ENCODE data around the gene MTMR3.

The MTMR3 gene

DNA sequence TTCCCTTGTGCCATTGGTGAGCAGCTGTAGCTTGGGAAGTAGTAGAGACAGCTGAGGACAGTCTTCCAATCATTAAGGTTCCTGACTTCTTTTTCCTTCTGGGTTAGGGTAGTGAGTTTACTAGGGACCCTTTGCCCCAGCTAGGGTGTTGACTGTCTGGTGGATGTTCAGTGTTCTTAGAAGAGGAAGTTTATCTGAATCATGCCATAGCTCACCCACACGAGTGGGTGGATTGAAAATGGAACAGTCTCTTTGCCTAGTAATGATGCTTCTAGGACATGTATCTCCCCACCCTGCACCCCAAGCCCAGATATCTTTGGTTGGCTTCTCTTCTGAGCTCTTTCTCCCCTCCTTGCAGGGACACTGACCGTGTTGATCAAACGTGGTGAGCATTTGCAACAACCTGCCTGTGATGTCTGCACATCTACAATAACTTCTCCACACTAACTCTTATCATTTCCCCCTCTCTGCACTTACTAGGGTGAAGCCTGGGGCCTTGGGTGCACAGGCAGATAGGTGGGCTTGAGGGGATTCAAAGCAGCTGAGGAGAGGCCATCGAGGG lies 140.2 kb downstream of the MTMR3 start:
- peak in 1 of 3 donors; percentile 8 for DNase-seq (ENCODE audit: low read depth in 2 of 3, low spot score in 1 of 3)

DNA sequence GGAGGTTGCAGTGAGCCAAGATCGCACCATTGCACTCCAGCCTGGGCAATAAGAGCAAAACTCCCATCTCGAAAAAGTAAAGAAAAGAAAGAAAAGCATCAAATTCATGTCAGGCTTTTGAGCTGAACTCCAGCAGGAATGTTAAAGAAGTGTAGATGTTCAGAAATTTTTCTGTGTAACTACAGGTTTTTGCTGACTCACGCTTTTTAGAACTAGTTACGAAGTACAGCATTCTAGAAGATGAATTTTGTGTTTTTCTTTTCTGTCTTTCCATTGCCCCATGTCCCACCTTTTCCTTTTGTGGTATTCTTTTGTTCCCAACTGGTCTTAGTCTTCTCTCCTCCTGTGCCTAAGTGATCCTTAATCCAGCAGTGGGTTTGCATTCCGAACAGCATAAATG lies 141.3 kb downstream of the MTMR3 start:
- DNase-seq (ENCODE audit: low read depth in 2 of 3, low spot score in 1 of 3): no peak

DNA sequence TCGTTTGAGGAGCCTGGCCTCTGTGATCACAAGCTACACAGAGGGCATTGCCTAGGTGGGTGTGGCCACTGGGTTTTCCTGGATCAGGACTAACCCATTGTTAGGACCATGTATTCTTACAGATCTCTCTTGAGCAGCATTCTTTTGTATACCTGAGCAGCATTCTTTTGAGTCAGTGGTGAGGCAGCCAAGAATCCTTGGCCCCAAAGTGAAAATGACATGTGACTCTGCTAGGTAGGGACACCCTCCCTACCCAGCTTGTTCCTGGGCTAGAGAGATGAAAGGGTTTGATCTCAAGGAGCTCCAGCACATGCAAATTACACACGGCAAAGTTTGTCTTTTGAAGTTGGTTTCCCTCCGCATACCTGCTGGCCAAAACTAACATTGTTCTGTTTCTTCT lies 142.2 kb downstream of the MTMR3 start:
- DNase-seq (ENCODE audit: low read depth in 2 of 3, low spot score in 1 of 3): no peak

DNA sequence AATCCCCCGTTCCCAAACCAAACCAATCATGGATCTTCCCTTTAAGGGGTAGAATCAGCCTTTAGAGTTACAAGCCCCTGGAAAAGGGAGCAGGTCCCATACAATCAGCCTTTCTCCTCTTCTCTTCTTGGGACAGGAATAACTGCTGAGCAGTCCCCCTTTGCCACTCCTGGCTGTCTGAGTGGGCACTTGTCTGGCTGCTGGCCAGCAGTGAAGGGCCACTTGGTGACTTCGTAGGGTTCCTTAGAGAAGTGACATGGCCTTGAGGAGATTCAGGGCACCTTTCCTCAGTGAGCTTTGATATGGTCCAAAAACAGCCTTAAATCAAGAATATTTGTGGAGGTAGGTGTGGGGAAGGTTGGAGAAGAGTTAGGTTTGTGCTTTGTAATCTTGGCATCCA lies 143.8 kb downstream of the MTMR3 start:
- no peak for DNase-seq (ENCODE audit: low read depth in 2 of 3, low spot score in 1 of 3)

DNA sequence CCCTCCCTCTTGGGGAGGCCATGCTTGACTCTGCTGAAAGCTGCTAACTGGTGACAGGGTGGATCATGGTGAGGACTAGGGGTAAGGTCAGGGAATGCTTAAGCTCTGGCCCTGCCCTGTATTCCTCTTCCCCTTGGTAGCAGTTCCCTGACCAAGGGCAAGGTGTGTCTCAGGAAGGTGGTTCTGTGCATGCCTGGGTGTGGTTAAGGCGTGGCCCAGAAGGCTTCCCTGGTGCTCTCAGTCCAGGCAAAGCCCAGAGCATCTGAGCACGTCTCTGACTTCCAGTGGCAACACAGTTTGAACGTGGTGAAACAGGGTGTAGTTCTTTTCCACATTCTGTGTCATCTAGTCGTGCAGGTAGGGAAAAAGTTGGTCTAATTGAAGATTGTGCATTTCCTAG lies 144.2 kb downstream of the MTMR3 start:
- DNase-seq (ENCODE audit: low read depth in 2 of 3, low spot score in 1 of 3): no peak

DNA sequence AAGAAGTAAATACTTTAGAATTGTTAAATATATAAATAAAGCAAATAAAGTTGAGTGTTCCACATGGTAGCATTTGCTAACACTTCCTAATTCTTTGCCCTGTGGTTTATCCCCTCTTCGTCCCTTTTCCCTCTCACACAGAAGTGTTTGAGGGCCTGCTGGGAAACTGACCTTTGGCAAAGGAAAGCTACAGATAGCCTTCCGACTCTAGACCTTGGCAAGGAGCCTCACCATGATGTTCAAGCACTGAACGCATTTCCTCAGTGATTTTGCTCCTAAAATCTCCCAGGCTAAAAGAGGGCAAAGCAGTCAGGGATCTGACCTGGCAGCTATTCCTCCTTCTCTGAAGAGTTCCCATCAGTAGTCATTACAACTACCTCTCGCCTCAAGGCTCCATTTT lies 144.8 kb downstream of the MTMR3 start:
- no peak for DNase-seq (ENCODE audit: low read depth in 2 of 3, low spot score in 1 of 3)

DNA sequence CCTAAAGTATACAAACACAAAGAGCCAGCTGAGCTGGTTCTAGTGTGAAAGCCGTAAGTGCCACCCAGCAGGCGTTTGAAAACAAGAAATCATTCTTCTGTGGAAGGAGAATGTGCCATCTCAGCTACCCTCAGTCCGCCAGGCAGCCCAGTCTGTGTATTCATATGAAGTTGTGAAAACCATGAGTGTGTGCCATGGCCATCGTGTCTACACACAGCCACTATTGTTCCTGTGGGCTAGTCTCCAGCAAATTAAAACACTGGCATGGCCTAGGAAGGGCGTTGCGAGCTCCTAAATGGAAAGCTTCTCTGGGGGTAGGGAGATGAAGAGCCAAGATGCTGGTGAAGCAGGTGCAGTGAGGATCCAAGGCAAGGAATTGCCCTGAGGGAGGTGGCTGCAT lies 145.8 kb downstream of the MTMR3 start:
- DNase-seq (ENCODE audit: low read depth in 2 of 3, low spot score in 1 of 3): no peak

DNA sequence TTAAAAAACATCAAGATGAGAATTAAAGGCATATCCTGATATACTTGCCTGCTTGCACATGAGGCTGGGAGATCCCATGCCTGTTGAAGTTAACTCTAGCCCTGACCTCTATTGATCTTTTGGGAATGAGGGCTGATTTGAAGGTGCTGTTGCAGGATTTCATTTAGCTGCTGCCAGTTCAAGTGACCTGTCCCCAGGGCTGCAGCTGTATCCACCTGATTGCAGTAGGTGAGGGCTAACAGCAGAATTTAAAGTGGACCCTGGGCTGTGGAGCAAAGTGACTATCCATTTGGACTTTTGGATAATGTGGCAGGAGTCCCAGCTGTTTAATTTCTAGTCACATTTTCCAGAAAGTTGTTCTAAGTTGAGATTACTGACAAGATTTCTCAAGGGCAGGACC lies 146.5 kb downstream of the MTMR3 start:
- DNase-seq (ENCODE audit: low read depth in 2 of 3, low spot score in 1 of 3): no peak

DNA sequence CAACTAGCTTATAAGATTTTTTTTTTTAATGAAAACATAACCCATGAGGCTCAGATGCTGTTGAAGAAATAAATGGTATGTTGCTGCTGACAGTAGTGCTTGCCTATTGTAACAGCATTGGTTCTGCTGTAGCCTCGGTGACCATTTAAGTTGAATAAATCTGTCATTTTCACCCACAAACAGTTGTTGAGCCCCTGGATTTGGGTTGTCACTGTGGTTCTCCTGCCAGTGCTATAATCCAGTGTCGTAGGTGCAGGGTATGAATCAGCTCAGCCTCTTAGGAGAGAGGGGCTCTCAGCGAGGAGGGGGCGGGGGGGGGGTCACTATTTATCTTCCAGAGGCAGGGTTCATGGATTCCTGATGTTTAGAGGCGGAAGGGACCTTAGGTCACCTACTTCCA lies 147.4 kb downstream of the MTMR3 start:
- DNase-seq (ENCODE audit: low read depth in 2 of 3, low spot score in 1 of 3): no peak

DNA sequence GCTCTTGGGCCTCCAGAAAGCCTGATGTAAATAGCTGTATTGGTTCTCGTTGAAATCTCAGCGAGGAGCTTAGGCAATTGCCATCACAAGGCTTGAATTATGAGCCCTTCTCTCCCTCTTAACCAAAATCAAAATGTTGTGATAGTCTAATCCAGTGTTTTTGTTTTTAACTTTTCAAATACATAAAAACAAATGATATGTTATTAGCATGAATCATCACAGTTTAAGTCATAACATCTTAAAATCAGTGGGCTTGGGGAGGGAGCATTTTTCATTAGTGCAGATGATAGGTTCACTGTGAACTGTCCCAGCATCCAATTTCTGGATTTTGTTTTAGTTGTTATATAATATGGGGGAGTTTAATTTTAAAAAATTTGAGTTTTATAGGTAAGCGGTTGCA lies 148.4 kb downstream of the MTMR3 start:
- DNase-seq (ENCODE audit: low read depth in 2 of 3, low spot score in 1 of 3): no peak

DNA sequence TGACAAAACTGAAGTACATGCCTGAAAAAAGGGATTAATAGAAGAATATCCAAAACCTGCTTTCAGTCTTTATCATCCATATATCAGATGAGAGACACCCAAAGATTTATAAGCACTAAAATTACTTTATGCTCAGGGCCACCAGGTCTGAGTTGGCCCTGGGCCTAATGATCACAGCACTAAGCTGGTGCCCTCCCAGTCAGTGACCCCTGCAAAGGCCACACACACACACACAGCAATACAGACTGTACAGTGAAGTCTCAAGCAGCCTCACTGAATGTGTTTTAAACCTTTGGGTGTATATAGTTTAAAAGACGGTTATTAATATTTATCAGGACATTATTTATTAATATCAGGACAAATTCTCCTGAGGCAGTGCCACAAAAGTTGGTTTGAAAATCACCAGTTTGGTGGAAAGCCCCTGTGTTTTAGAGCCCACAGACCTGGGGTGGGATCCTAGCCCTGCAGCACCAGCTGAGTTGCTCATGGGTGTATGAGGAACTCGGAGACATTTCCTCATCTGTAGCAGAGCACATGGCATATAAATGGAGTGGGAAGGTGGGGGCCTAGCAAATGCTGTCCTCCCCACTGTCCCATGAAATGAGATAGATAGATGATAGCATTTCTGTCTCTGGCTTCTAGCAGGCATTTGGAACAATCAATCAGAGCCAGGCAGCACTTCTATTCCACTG lies 148.9 kb downstream of the MTMR3 start:
- no peak for DNase-seq (ENCODE audit: low read depth in 2 of 3, low spot score in 1 of 3)

DNA sequence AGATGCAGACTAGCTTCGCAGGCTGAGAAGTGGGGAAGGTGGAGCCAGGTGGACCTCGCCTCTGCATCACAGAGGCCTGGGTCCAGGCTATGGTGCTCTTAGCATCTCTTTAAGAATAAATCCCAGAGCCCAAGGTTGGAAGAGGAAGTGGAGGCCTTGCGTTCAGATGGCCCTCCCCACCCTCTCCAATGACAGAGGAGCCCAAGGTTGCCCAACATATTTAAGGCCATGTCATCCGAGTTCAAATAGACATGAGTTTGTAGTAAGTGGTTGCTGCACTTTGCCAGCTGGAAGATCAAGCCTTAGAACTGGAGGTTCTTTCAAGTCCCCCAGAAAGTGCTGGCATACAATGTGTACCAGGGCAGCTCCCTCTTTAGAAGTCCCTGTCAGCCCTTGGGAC lies 150.2 kb downstream of the MTMR3 start:
- DNase-seq (ENCODE audit: low read depth in 2 of 3, low spot score in 1 of 3): no peak

DNA sequence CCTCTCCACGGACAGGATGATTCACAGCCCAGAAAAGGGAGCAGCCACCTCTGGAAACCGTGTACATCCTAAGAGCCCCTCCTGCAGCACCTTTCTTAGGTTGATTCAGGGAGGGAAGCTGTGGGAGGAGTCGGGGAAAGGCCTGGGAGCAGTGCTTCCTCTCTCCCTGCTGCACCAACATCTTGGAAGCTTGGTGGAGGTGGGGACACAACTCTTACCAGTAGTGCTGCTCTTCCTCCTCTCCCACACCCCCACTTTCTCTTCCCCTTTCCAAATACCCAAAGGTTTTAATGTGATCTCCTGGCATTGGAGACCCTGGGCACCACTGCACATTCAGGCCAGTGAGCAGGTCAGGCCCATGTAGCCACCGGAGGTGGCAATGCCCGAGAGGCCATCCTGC lies 150.9 kb downstream of the MTMR3 start:
- no peak for DNase-seq (ENCODE audit: low read depth in 2 of 3, low spot score in 1 of 3)

DNA sequence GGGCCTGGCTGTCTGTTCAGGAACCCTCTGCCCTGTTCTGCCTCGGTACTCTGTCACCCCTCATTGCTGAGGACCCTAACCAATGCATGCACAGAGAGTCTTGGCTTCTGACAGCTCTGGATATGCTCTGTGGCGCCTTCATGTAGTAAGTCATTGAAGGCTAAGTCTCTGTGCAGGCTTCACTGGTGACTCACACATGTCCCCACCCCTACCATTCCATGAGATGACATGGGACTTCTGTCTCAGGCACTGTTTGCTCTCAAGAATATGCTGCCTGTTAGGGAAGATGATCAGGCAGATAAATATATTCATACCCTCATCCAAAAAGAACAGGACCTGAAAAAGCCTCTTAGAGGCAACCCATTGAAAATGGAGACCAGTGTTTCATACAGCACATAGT lies 153.7 kb downstream of the MTMR3 start:
- DNase-seq (ENCODE audit: low read depth in 2 of 3, low spot score in 1 of 3): no peak

DNA sequence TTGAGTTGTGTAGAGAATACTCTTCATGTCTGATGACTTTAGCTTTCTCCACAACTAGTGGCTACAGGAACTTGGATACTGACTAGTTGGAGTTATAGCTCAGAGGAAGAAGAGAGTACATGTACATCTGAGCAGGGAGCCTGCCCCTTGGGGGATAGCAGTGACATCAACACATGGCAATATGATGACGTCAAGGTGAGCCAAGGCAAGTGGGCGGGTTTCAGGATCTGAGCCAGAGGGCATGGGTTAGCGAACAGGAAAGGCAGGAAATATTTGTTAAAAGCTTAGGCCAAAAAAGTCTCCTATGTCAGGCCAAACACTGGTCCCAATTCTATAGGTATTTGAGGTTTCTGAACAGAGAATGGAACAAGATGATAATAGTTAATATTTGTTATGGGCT lies 155.2 kb downstream of the MTMR3 start:
- DNase-seq (ENCODE audit: low read depth in 2 of 3, low spot score in 1 of 3): no peak

DNA sequence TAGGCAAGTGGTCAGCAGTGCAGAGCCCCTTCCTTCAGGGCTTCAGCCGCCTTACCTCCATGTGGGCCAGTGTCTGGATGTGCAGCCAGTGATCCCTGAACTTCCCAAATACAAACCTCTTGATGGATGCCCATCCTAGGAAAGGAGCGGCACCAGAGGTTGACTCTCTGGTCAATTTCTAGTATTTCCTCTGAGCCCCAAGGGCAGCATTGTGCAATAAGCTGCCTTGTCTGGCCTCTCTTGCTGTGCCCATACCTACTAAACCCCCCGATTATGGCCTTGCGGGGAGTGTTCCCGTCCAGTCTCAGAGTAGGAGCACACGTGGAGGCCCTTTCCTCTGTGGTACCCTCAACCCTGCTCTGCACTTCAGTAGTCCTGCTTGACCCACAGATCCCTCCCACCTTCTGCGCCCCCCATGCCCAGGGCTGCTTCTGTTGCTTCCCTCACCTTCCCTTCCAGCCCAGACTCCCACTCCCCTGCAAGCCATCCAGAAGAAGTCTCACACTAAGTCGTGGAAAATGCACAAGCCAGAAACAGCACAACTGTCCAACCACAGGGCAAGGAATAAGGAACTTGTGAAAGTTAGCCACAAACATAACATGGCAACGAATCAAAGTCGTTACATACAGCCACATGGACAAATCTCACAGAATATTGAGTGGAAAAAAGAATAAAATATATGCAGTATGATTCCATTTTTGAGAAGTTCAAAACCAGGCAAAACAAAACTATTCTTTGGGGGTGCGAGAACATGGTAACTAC lies 157.7 kb downstream of the MTMR3 start:
- no peak for DNase-seq (ENCODE audit: low read depth in 2 of 3, low spot score in 1 of 3)

DNA sequence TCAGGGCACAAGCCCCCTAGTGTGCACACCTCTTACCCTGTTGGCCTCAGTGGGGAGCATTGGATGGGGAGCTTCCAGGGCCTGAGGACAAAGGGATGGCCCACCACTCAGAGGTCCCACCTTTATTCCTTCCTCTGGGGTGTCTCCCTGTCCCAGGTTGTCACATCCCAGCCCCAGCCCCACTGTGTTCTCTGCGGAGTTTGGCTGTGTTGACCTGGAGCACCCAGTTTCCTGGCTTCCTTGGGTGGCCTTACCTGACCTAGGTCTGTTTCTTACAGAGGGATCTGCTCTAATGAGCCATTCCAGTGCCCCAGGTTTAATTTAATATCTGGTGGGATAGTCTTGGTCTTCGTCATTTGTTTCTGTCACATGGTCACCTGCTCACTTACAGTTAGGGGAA lies 158.5 kb downstream of the MTMR3 start:
- no peak for DNase-seq (ENCODE audit: low read depth in 2 of 3, low spot score in 1 of 3)

DNA sequence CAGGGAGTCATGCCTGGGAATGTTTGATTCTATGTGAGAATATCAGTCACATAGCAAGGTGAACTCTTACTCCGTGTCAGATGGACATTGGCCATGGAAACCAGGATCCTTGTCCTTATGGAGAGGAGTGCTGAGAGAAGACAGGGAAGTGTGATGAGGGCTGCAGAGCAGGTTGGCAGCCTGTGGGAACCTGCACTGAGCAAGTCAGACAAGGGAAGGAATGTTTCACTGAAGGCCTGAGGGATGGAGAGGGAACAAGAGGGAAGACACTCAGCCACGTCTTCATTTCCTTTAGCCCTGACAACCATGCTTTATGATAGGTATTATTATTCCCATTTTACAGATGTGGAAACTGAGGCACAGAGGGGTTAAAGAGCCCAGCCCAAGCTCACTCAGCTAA lies 158.9 kb downstream of the MTMR3 start:
- DNase-seq (ENCODE audit: low read depth in 2 of 3, low spot score in 1 of 3): no peak

DNA sequence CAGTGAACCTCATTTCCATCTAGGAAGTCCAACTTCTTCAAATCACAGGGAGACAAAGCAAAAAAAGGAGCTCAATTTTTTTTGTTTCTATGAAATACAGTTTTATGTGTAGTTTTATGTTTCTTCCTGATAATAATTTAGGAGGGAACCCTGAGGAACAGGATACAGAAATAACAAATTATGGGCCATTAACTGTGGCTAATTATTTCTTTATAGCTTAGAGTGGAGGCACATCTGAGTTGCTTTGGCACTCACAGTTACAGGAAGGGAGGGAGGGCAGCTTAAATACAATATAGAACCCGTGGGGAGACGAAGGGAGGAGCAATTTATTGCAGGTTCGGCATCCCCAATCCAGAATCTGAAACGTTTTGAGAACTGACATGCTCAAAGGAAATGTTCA lies 160.2 kb downstream of the MTMR3 start:
- DNase-seq (ENCODE audit: low read depth in 2 of 3, low spot score in 1 of 3): no peak

DNA sequence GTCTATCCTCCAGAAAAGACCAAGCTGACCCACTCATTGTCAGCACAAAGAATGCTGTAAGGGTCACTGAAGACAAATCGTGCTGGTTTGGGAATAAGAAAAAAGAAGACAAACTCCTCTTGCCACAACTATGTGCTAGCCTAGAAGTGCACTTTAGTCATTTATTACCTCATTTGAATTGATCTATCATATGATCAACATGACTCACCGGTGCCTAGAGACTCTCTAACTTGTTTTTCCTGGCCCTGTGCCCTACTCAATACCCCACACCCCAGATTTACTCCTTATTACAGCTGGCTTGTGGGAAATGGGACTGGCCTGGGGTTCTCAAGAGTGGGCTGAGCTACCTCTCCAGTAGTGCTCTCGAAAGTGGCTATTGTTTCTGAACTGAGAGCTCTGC lies 161.4 kb downstream of the MTMR3 start:
- no peak for DNase-seq (ENCODE audit: low read depth in 2 of 3, low spot score in 1 of 3)

DNA sequence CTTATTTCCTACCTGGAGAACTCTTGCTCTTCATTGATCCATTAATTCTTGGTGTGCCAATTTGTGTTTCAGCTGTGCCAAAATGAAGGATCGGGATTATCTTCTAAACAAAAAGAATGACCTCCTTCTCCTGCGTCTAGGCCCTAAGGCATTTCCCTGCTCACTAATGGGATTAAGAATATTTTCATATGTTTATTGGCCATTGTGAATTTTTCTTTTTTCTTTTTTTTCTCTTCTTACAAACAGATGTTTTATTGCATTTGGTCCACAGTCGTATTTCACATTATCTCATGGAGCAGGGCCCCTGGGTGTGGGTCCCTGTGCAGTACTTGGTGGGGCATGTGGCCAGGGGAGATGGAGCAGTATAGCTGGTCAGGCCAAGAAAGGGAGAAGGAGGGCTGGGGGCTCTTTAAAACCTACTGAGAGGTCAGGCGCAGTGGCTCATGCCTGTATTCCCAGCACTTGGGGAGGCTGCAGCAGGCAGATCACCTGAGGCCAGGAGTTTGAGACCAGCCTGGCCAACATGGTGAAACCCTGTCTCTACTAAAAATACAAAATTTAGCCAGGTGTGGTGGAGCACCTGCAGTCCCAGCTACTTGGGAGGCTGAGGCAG lies 162.0 kb downstream of the MTMR3 start:
- DNase-seq (ENCODE audit: low read depth in 2 of 3, low spot score in 1 of 3): no peak

DNA sequence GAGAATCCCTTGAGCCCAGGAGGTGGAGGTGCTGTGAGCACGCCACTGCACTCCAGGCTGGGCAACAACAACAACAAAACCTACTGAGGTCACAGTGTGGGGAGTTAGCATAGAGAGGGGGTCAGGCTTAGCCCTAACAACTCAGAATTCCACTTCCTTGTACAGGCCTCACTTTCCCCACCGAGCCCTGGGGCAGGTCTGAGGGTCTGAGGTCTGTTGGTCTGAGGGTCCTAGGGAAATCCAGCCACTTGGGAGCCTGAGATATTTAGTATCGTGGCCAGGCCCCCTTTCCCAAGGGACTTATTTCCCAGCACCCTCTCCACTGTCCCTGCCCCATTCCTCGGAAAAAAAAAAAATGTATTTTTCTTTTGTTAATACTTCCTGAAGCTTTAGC lies 162.5 kb downstream of the MTMR3 start:
- DNase-seq (ENCODE audit: low read depth in 2 of 3, low spot score in 1 of 3): no peak

All from stimulated activated CD4-positive, alpha-beta T cell treated with anti-CD3 and anti-CD28 coated beads, Interleukin-12 subunit alpha, Interleukin-12 subunit beta, amount 100 ng/mL, for 48 hours (primary cell).